ENCODE data around the gene PIK3R2.
"Not testable (repeated sequence)": the region's sequence is repeated elsewhere in the genome, so short reads cannot be mapped to it uniquely, and the experiment has no call there.

PIK3R2 gene

GRCh38 chr19:18203863-18204393 is 51.0 kb downstream of the PIK3R2 start, which contains the start of gene RAB3A:
RAB3A (minus strand) TSS chr19:18204042; CDS start chr19:18202740, 1,302 bp downstream.
- DNase-seq (ENCODE audit: low read depth, low spot score), result peak; percentile 100

GRCh38 chr19:18204394-18205199 is 51.6 kb downstream of the PIK3R2 start:
- peak; percentile 57 for DNase-seq (ENCODE audit: low read depth, low spot score)

GRCh38 chr19:18205200-18205892 is 52.4 kb downstream of the PIK3R2 start:
- no peak for DNase-seq (ENCODE audit: low read depth, low spot score)

GRCh38 chr19:18206018-18206417 is 53.1 kb downstream of the PIK3R2 start:
- DNase-seq (ENCODE audit: low read depth, low spot score), result no peak

- no peak for DNase-seq (ENCODE audit: low read depth, low spot score)
Observed at GRCh38 chr19:18208098-18208951, 55.4 kb downstream of the PIK3R2 start.

- DNase-seq (ENCODE audit: low read depth, low spot score), result not testable (repeated sequence)
Observed at GRCh38 chr19:18209912-18210311, 56.9 kb downstream of the PIK3R2 start.

GRCh38 chr19:18211683-18212082 is 58.7 kb downstream of the PIK3R2 start:
- DNase-seq (ENCODE audit: low read depth, low spot score), result no peak

- DNase-seq (ENCODE audit: low read depth, low spot score), result no peak
Observed at GRCh38 chr19:18214779-18215433, 61.9 kb downstream of the PIK3R2 start.

- DNase-seq (ENCODE audit: low read depth, low spot score), result no peak
Observed at GRCh38 chr19:18216789-18217188, 63.8 kb downstream of the PIK3R2 start.

GRCh38 chr19:18218159-18218558 is 65.2 kb downstream of the PIK3R2 start:
- DNase-seq (ENCODE audit: low read depth, low spot score), result no peak

GRCh38 chr19:18218600-18218999 is 65.6 kb downstream of the PIK3R2 start:
- DNase-seq (ENCODE audit: low read depth, low spot score), result no peak

All from smooth muscle cell of the brain vasculature (primary cell).